ENCODE data around the gene RUNX3. TPM values are rescaled to one million over a fixed set of nuclear protein-coding genes. Genes with fewer than 3 reads are reported as not detected.
"Not testable (repeated sequence)": the region's sequence is repeated elsewhere in the genome, so short reads cannot be mapped to it uniquely, and the experiment has no call there.

Gene RUNX3
- polyA plus RNA-seq, 1 of the 3 experiments (the other 2 are of a cell fraction) = not detected

GRCh38 chr1:24892188-24893153, 37.6 kb downstream of the RUNX3 start (continued):
- TF ChIP-seq, protein P1, sequence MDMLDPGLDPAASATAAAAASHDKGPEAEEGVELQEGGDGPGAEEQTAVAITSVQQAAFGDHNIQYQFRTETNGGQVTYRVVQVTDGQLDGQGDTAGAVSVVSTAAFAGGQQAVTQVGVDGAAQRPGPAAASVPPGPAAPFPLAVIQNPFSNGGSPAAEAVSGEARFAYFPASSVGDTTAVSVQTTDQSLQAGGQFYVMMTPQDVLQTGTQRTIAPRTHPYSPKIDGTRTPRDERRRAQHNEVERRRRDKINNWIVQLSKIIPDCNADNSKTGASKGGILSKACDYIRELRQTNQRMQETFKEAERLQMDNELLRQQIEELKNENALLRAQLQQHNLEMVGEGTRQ (IDR thresholded peaks at IDR 0.05; ENCODE audit: borderline replicate concordance, low read depth, low read length) = no peak
- no peak for TF ChIP-seq YY1 (IDR thresholded peaks at IDR 0.05; ENCODE audit: low read depth)
- no peak for TF ChIP-seq JUND (IDR thresholded peaks at IDR 0.05)
- TF ChIP-seq, protein P2, sequence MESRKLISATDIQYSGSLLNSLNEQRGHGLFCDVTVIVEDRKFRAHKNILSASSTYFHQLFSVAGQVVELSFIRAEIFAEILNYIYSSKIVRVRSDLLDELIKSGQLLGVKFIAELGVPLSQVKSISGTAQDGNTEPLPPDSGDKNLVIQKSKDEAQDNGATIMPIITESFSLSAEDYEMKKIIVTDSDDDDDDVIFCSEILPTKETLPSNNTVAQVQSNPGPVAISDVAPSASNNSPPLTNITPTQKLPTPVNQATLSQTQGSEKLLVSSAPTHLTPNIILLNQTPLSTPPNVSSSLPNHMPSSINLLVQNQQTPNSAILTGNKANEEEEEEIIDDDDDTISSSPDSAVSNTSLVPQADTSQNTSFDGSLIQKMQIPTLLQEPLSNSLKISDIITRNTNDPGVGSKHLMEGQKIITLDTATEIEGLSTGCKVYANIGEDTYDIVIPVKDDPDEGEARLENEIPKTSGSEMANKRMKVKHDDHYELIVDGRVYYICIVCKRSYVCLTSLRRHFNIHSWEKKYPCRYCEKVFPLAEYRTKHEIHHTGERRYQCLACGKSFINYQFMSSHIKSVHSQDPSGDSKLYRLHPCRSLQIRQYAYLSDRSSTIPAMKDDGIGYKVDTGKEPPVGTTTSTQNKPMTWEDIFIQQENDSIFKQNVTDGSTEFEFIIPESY (IDR thresholded peaks at IDR 0.05; ENCODE audit: borderline replicate concordance, low read depth) = no peak
- no peak for TF ChIP-seq SIN3A (IDR thresholded peaks at IDR 0.05; ENCODE audit: borderline replicate concordance, low read depth, low read length)
- no peak for TF ChIP-seq NRF1 (IDR thresholded peaks at IDR 0.05; ENCODE audit: low read depth, low read length)
- no peak for TF ChIP-seq ELF1 (IDR thresholded peaks at IDR 0.05)
- no peak for TF ChIP-seq RCOR1 (IDR thresholded peaks at IDR 0.05; ENCODE audit: low read length)

GRCh38 chr1:24891367-24891766, 38.7 kb downstream of the RUNX3 start:
- H3K9me2 ChIP-seq; DNase-seq; H3F3A ChIP-seq (replicated peaks; ENCODE audit: insufficient read depth); H3K4me3 ChIP-seq (ENCODE audit: low read depth in 2 of 2, low read length in 1 of 2); H3K27me3 ChIP-seq (ENCODE audit: insufficient read depth); H3K9me3 ChIP-seq; H3K36me3 ChIP-seq (replicated peaks in 1 of 2; ENCODE audit: control insufficient read depth in 1 of 2, insufficient read depth in 2 of 2, low read length in 1 of 2); H3K9ac ChIP-seq; H3K79me2 ChIP-seq (ENCODE audit: insufficient read depth); H4K20me1 ChIP-seq (ENCODE audit: insufficient read depth); H3K4me1 ChIP-seq (ENCODE audit: control insufficient read depth in 1 of 2, insufficient read depth in 2 of 2, low read depth in 1 of 2, low read length in 1 of 2); H3K27ac ChIP-seq (ENCODE audit: low read depth in 2 of 2, low read length in 1 of 2); H2AFZ ChIP-seq (ENCODE audit: low read depth); H3K4me2 ChIP-seq; POLR2A ChIA-PET: not testable (repeated sequence)
- 8% methylated on average over 1 of the region's 1 CpG for WGBS (ENCODE audit: low lambda C conversion rate)
- CTCF ChIA-PET = interaction anchor here (0.6 to 1.5 kb wide), 2 partner anchors 37 to 44 kb away, joined by 3 to 4 read pairs; no protein-coding TSS in a partner anchor

- Histone ChIP-seq H2AFZ (ENCODE audit: low read depth) (no peak overlapping the region), H4K20me1 (ENCODE audit: insufficient read depth) (no peaks in the 10 kb centered on the region), H3K9me2 (no peaks in the 10 kb centered on the region), H3K27me3 (ENCODE audit: insufficient read depth) (no peaks in the 10 kb centered on the region), H3K9ac (no peak overlapping the region), H3K79me2 (ENCODE audit: insufficient read depth) (no peaks in the 10 kb centered on the region), H3K4me3 (ENCODE audit: low read depth in 2 of 2, low read length in 1 of 2) (no peak overlapping the region), H3K9me3 (no peaks in the 10 kb centered on the region), H3K4me2 (no peak overlapping the region), H3K27ac (ENCODE audit: low read depth in 2 of 2, low read length in 1 of 2) (no peak overlapping the region), H3K36me3 (replicated peaks in 1 of 2; ENCODE audit: control insufficient read depth in 1 of 2, insufficient read depth in 2 of 2, low read length in 1 of 2) (no peaks in the 10 kb centered on the region), H3F3A (replicated peaks; ENCODE audit: insufficient read depth) (no peaks in the 10 kb centered on the region), H3K4me1 (ENCODE audit: control insufficient read depth in 1 of 2, insufficient read depth in 2 of 2, low read depth in 1 of 2, low read length in 1 of 2) (no peaks in the 10 kb centered on the region)
- no peak for DNase-seq
- no peak for TF ChIP-seq FOXJ3 (CRISPR knock-in tag; IDR thresholded peaks at IDR 0.05)
- ChIA-PET POLR2A (no interaction called here), CTCF (interaction anchor here (0.6 to 1.5 kb wide), 2 partner anchors 37 to 43 kb away, joined by 3 to 4 read pairs; no protein-coding TSS in a partner anchor)
- 29% methylated on average over 2 of the region's 2 CpGs for WGBS (ENCODE audit: low lambda C conversion rate)
Measured at GRCh38 chr1:24890887-24891286, 39.2 kb downstream of the RUNX3 start.
